K562 (cell line): ENCODE results near the gene CPSF2. TPM values are rescaled to one million over a fixed set of nuclear protein-coding genes. Genes with fewer than 3 reads are reported as not detected.

ENCODE experiments used
- CEBPB ChIP-seq: fragments of 450-650 bp; IDR thresholded peaks from 2 replicates; pipeline ENCODE4 v1.6.1; 2016; ENCODE audit warnings: missing genetic modification characterization, missing compliant biosample characterization
- CHD4 ChIP-seq: fragments of 200-600 bp; sonication (generic); IDR thresholded peaks from 3 replicates; pipeline ENCODE4 v1.6.1; 2012; ENCODE audit warnings: low read depth, mild to moderate bottlenecking, mixed read lengths, low read length, inconsistent platforms; ENCODE audit not compliant: insufficient read depth, insufficient replicate concordance, poor library complexity, severe bottlenecking
- HNRNPK ChIP-seq: fragments of 200-400 bp; formaldehyde crosslinking; IDR thresholded peaks from one replicate; pipeline ENCODE4 v1.6.1; 2018; ENCODE audit warnings: mild to moderate bottlenecking, low read depth, low read length; ENCODE audit not compliant: poor library complexity, severe bottlenecking
- IFI16 ChIP-seq: fragments of 250-450 bp; sonication (Bioruptor Pico); IDR thresholded peaks from 2 replicates; pipeline ENCODE4 v2.1.2; 2022; ENCODE audit warnings: mild to moderate bottlenecking, inconsistent platforms
- KHSRP ChIP-seq: fragments of 450-650 bp; IDR thresholded peaks from 2 replicates; pipeline ENCODE4 v1.6.1; 2017
- MED1 ChIP-seq: sonication (generic); formaldehyde crosslinking; IDR thresholded peaks from 2 replicates; pipeline ENCODE4 v1.8.1; 2023; ENCODE audit warnings: missing genetic modification reagents, borderline replicate concordance
- MYNN ChIP-seq, 2 experiments: sonication (generic); formaldehyde crosslinking in 1 of 2; IDR thresholded peaks; 2 replicates each; pipeline versions ENCODE4 v1.5.0 to v1.6.1; 2016 to 2020; ENCODE audit warnings: antibody characterized with exemption in 1 of 2, missing genetic modification reagents in 1 of 2
- NFRKB ChIP-seq: fragments of 450-650 bp; IDR thresholded peaks from 2 replicates; pipeline ENCODE4 v1.6.1; 2016; ENCODE audit warnings: low read depth
- NRF1 ChIP-seq, 2 experiments: fragments of 450-650 bp; IDR thresholded peaks in 1 of 2; conservative IDR thresholded peaks in 1 of 2; 2 replicates each; pipeline ENCODE4 v1.6.1; 2014; ENCODE audit warnings: mild to moderate bottlenecking in 2 of 2
- RBM25 ChIP-seq: fragments of 200-400 bp; formaldehyde crosslinking; IDR thresholded peaks from 2 replicates; pipeline ENCODE4 v1.6.1; 2018; ENCODE audit warnings: low read length, low read depth, moderate library complexity; ENCODE audit not compliant: severe bottlenecking
- RBM39 ChIP-seq: fragments of 200-400 bp; formaldehyde crosslinking; optimal IDR thresholded peaks from 2 replicates; pipeline ENCODE3; 2018; ENCODE audit warnings: low read depth, low read length
- SP2 ChIP-seq: IDR thresholded peaks from 2 replicates; pipeline ENCODE4 v1.6.1; 2011; ENCODE audit warnings: mild to moderate bottlenecking, low read depth, low read length, moderate library complexity; ENCODE audit not compliant: poor library complexity, severe bottlenecking; ENCODE audit errors: extremely low read depth
- THRAP3 ChIP-seq: fragments of 450-650 bp; IDR thresholded peaks from 2 replicates; pipeline ENCODE4 v1.6.1; 2016; ENCODE audit warnings: mild to moderate bottlenecking, inconsistent platforms, borderline replicate concordance
- YBX1 ChIP-seq: fragments of 450-650 bp; IDR thresholded peaks from 2 replicates; pipeline ENCODE4 v1.7.1; 2016; ENCODE audit warnings: mild to moderate bottlenecking
- ZNF133 ChIP-seq: fragments of 250-450 bp; sonication (Bioruptor Pico); IDR thresholded peaks from 2 replicates; pipeline ENCODE4 v1.4.0; 2020; ENCODE audit warnings: mild to moderate bottlenecking
- ZNF398 ChIP-seq: fragments of 250-450 bp; sonication (Bioruptor Pico); IDR thresholded peaks from 2 replicates; pipeline ENCODE4 v1.8.0; 2021; ENCODE audit warnings: moderate library complexity, mild to moderate bottlenecking, inconsistent platforms
- ZNF431 ChIP-seq: sonication (generic); formaldehyde crosslinking; IDR thresholded peaks from 2 replicates; pipeline ENCODE4 v1.8.0; 2022; ENCODE audit warnings: mild to moderate bottlenecking, missing genetic modification reagents
- polyA plus RNA-seq, 8 experiments: library from polyadenylated mRNA; depleted of rRNA in 4 of 8; stranded (reverse) in 5 of 8; unstranded in 3 of 8; fragments of >200 nt; fragmentation: Nextera tagmentation in 2 of 8; fragmentation: Illumina TruSeq in 1 of 8; extraction: Ambion mirVana in 2 of 8; extraction: Trizol in 1 of 8; gene quantifications; 2 replicates each; pipeline versions ENCODE4 v1.2.1 to v1.2.3, GENCODE V29; 2011 to 2014; ENCODE audit warnings: inconsistent platforms in 1 of 8, missing spikeins in 1 of 8
- total RNA-seq, 7 experiments: library from RNA; depleted of rRNA in 6 of 7; stranded (reverse); fragments of >200 nt in 6 of 7; fragmentation: Illumina TruSeq in 2 of 7; extraction: Trizol in 2 of 7; gene quantifications; 2 replicates each; pipeline versions ENCODE4 v1.2.1 to v1.2.3, GENCODE V29; 2011 to 2021; ENCODE audit warnings: low replicate concordance in 1 of 7
- TF ChIP-seq, protein P1 (sequence below), 2 experiments: fragments of 450-650 bp in 1 of 2; IDR thresholded peaks; 2 replicates each; pipeline ENCODE4 v1.6.1; 2011 to 2017; ENCODE audit warnings: low read depth in 2 of 2, antibody characterized with exemption in 1 of 2, borderline replicate concordance in 1 of 2, low read length in 1 of 2, mild to moderate bottlenecking in 1 of 2, mixed read lengths in 1 of 2; ENCODE audit not compliant: control insufficient read depth in 1 of 2
- TF ChIP-seq, protein P2 (sequence below): fragments of 250-450 bp; sonication (Bioruptor Pico); IDR thresholded peaks from 2 replicates; pipeline ENCODE4 v1.8.0; 2022; ENCODE audit warnings: moderate library complexity, mild to moderate bottlenecking, inconsistent platforms
- TF ChIP-seq, protein P3 (sequence below): IDR thresholded peaks from 2 replicates; pipeline ENCODE4 v1.6.1; 2016; ENCODE audit warnings: missing genetic modification characterization, missing compliant biosample characterization

The CPSF2 gene
- total and polyA plus RNA-seq, 9 of the 15 experiments (the other 6 are each of a cell fraction or from before 2014, with no cell fraction given) = 20.8 to 71.3 (median 49.0) TPM

DNA sequence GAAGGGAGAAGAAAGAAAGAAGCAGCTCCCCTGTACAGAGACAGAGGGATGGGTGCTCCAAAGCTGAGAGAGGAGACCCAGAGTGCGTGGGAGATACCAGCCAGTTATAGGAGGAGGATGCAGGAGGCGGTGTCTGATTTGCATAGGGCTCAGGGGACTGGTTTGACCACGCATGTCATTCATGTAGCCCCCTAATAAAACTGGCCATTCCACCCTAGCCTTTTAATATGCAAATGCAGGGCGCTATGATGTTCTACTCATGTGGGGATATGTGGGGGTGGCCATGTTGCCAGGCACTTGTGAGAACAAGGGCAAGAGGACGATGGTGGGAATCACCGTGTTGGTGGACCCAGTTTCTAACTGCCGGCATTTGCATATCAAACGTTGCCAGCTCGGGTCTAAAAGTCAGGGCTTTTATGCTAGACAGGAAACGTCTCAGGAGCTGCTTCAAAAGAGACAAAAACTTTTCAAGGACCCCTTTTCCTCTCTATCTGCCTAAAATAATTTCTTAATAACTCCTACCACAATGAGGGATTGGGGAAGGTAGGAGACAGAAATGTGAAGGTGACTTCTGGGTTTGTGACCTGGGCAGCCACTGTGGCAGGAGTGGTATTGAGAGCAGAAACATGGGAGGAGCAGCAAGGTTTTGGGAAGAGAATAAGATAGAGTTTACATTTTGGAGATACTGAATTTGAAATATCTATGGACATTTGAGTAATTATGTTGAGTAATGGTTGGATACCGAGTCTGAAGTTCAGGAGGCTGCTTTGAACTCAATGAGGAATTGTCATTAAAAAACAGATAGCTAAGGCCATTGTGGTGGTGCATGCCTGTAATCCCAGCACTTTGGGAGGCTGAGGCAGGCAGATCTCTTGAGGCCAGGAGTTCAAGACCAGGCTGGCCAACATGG, 13.2 kb upstream of the CPSF2 start (continued):
- TF ChIP-seq, protein P1, sequence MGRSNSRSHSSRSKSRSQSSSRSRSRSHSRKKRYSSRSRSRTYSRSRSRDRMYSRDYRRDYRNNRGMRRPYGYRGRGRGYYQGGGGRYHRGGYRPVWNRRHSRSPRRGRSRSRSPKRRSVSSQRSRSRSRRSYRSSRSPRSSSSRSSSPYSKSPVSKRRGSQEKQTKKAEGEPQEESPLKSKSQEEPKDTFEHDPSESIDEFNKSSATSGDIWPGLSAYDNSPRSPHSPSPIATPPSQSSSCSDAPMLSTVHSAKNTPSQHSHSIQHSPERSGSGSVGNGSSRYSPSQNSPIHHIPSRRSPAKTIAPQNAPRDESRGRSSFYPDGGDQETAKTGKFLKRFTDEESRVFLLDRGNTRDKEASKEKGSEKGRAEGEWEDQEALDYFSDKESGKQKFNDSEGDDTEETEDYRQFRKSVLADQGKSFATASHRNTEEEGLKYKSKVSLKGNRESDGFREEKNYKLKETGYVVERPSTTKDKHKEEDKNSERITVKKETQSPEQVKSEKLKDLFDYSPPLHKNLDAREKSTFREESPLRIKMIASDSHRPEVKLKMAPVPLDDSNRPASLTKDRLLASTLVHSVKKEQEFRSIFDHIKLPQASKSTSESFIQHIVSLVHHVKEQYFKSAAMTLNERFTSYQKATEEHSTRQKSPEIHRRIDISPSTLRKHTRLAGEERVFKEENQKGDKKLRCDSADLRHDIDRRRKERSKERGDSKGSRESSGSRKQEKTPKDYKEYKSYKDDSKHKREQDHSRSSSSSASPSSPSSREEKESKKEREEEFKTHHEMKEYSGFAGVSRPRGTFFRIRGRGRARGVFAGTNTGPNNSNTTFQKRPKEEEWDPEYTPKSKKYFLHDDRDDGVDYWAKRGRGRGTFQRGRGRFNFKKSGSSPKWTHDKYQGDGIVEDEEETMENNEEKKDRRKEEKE (IDR thresholded peaks at IDR 0.05; ENCODE audit: borderline replicate concordance in 1 of 2, control insufficient read depth in 1 of 2, low read depth in 2 of 2, low read length in 1 of 2) = 0 out of 4 replicates have a peak, but pooled peaks of 1 of the 2 experiments have one; percentile 31
- no peak for TF ChIP-seq SP2
- TF ChIP-seq CEBPB (tag) = no peak
- TF ChIP-seq, protein P2, sequence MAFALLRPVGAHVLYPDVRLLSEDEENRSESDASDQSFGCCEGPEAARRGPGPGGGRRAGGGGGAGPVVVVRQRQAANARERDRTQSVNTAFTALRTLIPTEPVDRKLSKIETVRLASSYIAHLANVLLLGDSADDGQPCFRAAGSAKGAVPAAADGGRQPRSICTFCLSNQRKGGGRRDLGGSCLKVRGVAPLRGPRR = no peak
- TF ChIP-seq ZNF133 (CRISPR knock-in tag) = no peak
- no peak for TF ChIP-seq THRAP3
- no peak for TF ChIP-seq KHSRP
- no peak for TF ChIP-seq YBX1
- TF ChIP-seq NRF1 (conservative IDR thresholded peaks at IDR 0.05 in 1 of 2, IDR thresholded peaks at IDR 0.05 in 1 of 2) = peak; percentile 29 to 50; a peak in 2 of 4 replicates
- TF ChIP-seq IFI16 = no peak
- TF ChIP-seq RBM25 = no peak
- TF ChIP-seq MED1 (CRISPR knock-in tag) = no peak
- TF ChIP-seq, protein P3, sequence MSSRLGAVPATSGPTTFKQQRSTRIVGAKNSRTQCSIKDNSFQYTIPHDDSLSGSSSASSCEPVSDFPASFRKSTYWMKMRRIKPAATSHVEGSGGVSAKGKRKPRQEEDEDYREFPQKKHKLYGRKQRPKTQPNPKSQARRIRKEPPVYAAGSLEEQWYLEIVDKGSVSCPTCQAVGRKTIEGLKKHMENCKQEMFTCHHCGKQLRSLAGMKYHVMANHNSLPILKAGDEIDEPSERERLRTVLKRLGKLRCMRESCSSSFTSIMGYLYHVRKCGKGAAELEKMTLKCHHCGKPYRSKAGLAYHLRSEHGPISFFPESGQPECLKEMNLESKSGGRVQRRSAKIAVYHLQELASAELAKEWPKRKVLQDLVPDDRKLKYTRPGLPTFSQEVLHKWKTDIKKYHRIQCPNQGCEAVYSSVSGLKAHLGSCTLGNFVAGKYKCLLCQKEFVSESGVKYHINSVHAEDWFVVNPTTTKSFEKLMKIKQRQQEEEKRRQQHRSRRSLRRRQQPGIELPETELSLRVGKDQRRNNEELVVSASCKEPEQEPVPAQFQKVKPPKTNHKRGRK (tag) = no peak
- no peak for TF ChIP-seq RBM39
- no peak for TF ChIP-seq ZNF431 (CRISPR knock-in tag)
- TF ChIP-seq HNRNPK = no peak
- TF ChIP-seq ZNF398 (CRISPR knock-in tag) = no peak
- no peak for TF ChIP-seq CHD4
- no peak for TF ChIP-seq NFRKB
- TF ChIP-seq MYNN (IDR thresholded peaks at IDR 0.05) = peak; percentile 18; the same call in 1 of the 2 replicates
- no peak for TF ChIP-seq MYNN (CRISPR knock-in tag; IDR thresholded peaks at IDR 0.05)
